Neural crest cell (in vitro differentiated cells): ENCODE measurements around the gene RSPO1. TPM values are rescaled to one million over a fixed set of nuclear protein-coding genes. Genes with fewer than 3 reads are reported as not detected.

Experiments used
- DNase-seq: peaks from one replicate; pipeline ENCODE4 v3.0.0; 2021; ENCODE audit warnings: low read depth, mixed read lengths, low spot score
- H3K27ac Mint-ChIP-seq: one replicate; pipeline ENCODE4 v1.8.0; 2021; ENCODE audit warnings: mild to moderate bottlenecking, mixed read lengths; ENCODE audit not compliant: unreplicated experiment
- H3K27me3 Mint-ChIP-seq: 2 replicates; pipeline ENCODE4 v1.8.0; 2021; ENCODE audit warnings: low read depth, mild to moderate bottlenecking, mixed read lengths
- H3K36me3 Mint-ChIP-seq: 2 replicates; pipeline ENCODE4 v1.8.0; 2021; ENCODE audit warnings: low read depth, mild to moderate bottlenecking, mixed read lengths
- H3K4me1 Mint-ChIP-seq: 2 replicates; pipeline ENCODE4 v1.8.0; 2021; ENCODE audit warnings: mixed read lengths
- H3K4me3 Mint-ChIP-seq: one replicate; pipeline ENCODE4 v1.8.0; 2021; ENCODE audit warnings: mild to moderate bottlenecking, mixed read lengths
- H3K9me3 Mint-ChIP-seq: 2 replicates; pipeline ENCODE4 v1.8.0; 2021; ENCODE audit warnings: mixed read lengths
- total RNA-seq: library from RNA; stranded (reverse); gene quantifications from 2 replicates; pipeline ENCODE4 v1.2.1, GENCODE V29; 2021
- TF ChIP-seq, protein P1 (sequence below): fragments of 200-600 bp; sonication (generic); conservative IDR thresholded peaks from 2 replicates; pipeline ENCODE4 v1.5.0; 2021; ENCODE audit warnings: antibody characterized with exemption, mild to moderate bottlenecking

RSPO1 gene
- total RNA-seq, 1 donor from 2014 or later: 0.54 TPM

DNA sequence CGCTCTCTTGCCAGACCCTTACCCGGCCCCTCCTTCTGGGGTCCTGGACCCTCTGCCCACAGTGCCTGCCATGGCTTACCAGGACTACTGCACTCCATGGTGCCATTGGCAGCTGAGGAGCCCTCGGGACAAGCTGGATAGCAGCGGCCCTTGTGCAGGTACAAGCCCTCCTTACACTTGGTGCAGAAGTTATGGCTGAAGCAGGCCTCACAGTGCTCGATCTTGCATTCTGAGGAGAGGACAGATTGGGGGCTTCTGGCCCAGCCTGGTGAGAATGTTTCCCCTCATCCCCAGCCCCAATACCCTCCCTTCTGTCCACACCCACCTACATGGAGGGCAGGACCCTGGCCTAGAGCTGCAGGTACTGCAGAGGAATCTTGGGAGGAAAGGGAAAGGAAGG lies 20.6 kb downstream of the RSPO1 start:
- Mint-ChIP-seq H3K9me3 (no peaks in the 10 kb centered on the region), H3K27ac (no peak overlapping the region), H3K36me3 (no peaks in the 10 kb centered on the region), H3K4me1 (no peaks in the 10 kb centered on the region), H3K4me3 (no peak overlapping the region), H3K27me3 (peaks cover 84% of the 10 kb centered on the region)
- DNase-seq: no peak
- TF ChIP-seq, protein P1, sequence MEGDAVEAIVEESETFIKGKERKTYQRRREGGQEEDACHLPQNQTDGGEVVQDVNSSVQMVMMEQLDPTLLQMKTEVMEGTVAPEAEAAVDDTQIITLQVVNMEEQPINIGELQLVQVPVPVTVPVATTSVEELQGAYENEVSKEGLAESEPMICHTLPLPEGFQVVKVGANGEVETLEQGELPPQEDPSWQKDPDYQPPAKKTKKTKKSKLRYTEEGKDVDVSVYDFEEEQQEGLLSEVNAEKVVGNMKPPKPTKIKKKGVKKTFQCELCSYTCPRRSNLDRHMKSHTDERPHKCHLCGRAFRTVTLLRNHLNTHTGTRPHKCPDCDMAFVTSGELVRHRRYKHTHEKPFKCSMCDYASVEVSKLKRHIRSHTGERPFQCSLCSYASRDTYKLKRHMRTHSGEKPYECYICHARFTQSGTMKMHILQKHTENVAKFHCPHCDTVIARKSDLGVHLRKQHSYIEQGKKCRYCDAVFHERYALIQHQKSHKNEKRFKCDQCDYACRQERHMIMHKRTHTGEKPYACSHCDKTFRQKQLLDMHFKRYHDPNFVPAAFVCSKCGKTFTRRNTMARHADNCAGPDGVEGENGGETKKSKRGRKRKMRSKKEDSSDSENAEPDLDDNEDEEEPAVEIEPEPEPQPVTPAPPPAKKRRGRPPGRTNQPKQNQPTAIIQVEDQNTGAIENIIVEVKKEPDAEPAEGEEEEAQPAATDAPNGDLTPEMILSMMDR: no peak

DNA sequence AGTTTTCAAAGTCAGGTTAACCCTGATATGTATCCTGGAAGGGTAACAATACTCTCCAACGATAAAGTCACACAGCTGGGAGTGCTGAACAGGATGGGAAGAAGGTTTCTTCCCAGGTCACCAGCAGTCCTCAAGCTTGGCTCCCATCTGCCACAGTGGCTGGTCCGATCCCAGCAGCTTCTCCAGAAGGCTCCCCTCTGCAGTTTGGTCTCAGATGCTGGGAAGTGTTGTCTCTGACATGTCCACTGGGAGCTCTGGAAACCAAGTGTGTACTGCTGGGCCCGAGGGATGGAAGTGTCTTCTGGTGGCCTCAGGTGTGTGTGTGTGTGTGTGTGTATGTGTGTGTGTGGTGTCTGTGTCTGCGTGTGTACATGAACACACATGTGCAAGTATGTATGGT lies 22.5 kb downstream of the RSPO1 start:
- Mint-ChIP-seq H3K9me3 (no peaks in the 10 kb centered on the region), H3K4me1 (no peaks in the 10 kb centered on the region), H3K36me3 (no peaks in the 10 kb centered on the region), H3K4me3 (no peak overlapping the region), H3K27me3 (peaks cover 65% of the 10 kb centered on the region), H3K27ac (no peak overlapping the region)
- no peak for DNase-seq
- TF ChIP-seq, protein P1: no peak

DNA sequence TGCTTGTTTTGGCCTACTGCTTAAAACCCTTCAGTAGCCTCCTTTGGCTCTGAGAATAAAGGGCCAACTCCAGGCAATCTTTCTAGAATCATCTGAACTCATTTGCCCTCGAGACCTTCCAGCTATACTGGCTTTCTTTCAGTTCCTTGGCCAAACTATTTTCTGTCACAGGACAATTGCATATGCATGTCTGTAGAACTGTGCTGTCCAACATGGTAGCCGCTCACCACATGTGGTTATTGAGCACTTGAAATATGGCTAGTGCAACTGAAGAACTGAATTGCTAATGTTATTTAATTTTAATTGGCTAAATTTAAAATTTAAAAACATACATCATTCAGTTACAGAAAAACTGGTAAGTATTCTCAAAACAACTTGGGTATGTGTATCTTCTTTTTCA lies 24.7 kb downstream of the RSPO1 start:
- no peaks in the 10 kb centered on the region for H3K4me1 Mint-ChIP-seq
- no peaks in the 10 kb centered on the region for H3K36me3 Mint-ChIP-seq
- H3K4me3 Mint-ChIP-seq: no peak overlapping the region
- no peak for DNase-seq
- TF ChIP-seq, protein P1: no peak
- no peak overlapping the region for H3K27ac Mint-ChIP-seq
- peaks cover 44% of the 10 kb centered on the region for H3K27me3 Mint-ChIP-seq
- no peaks in the 10 kb centered on the region for H3K9me3 Mint-ChIP-seq

DNA sequence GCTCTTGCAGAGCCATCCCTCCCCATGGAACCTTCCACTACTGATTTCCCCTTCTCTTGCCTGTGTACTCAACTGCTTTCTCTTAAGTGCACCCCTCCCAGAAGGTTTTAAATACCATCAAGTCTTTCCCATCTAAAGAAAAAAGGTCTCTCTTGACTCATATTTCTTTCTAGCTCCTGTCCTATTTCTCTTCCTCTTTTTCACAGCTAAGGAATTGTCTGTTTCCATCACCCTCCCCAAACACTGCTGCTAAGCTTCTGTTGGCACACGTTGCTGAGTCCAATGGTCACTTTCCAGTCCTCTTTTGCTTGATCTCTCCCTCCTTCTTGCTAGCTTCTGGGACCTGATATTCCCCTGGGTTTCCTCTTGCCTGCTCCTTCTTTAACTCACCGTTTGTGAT lies 25.7 kb downstream of the RSPO1 start:
- Mint-ChIP-seq H3K4me1 (no peaks in the 10 kb centered on the region), H3K27me3 (peaks cover 46% of the 10 kb centered on the region), H3K36me3 (no peaks in the 10 kb centered on the region), H3K9me3 (no peaks in the 10 kb centered on the region), H3K4me3 (no peak overlapping the region), H3K27ac (no peak overlapping the region)
- TF ChIP-seq, protein P1: no peak
- no peak for DNase-seq

DNA sequence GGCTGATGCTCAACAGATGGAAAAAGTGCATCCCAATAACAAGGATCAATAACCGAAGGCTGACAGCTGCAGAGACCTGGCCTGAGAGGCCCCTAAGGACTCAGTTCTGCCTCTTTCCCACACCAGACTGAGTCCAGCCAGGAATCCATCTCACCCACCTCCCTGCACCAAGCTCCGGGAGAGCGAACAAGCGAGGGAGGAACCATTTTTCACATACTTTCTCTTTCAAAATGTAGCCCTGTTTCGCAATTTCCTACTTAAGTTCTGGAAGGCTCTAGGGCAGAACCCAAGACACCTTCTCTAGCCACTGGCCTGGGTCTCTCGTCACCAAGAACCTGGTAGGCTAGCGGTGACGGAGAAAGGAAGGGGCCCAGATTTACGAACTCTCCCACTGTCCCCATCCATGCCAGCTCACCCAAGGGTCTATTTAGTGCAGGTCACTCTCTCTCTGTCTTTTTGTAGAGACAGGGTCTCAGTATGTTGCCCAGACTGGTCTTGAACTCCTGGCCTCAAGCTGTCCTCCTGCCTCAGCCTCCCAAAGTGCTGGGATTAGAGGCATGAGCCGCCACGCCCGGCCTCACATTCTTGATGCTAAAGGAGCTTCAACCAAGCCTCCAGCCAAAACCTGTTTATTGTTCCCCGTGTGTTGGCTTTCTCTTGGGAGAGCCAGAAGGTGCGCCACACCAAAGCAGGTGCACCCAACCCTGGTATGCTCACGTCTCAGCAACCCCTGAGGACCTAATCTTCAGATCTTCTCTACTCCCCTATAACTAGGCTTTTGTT lies 28.0 kb downstream of the RSPO1 start:
- TF ChIP-seq, protein P1: no peak
- no peak for DNase-seq
- Mint-ChIP-seq H3K4me3 (no peak overlapping the region), H3K27me3 (peaks cover 43% of the 10 kb centered on the region), H3K4me1 (no peaks in the 10 kb centered on the region), H3K36me3 (no peaks in the 10 kb centered on the region), H3K9me3 (no peaks in the 10 kb centered on the region), H3K27ac (no peak overlapping the region)
